Prostate gland (tissue), 2 donors: Measurements from ENCODE around the gene HLA-DPB1. TPM values are rescaled to one million over a fixed set of nuclear protein-coding genes. Genes with fewer than 3 reads are reported as not detected.

Source experiments
- DNase-seq: peaks from one replicate; pipeline ENCODE4 v3.0.0-alpha.2; 2019; ENCODE audit warnings: low spot score
- H3K27ac ChIP-seq, 2 donors: fragments of 200-600 bp; sonication (generic); 2 replicates each; pipeline ENCODE4 v1.5.1; 2017 to 2019
- H3K27me3 ChIP-seq: fragments of 200-600 bp; sonication (generic); replicated peaks from 2 replicates; pipeline ENCODE4 v1.5.1; 2019; ENCODE audit not compliant: insufficient read depth
- H3K36me3 ChIP-seq, 2 donors: fragments of 200-600 bp; sonication (generic); 1 replicate in 1 of 2; 2 replicates in 1 of 2; pipeline versions ENCODE4 v1.5.1 to v1.8.1; 2017 to 2019
- H3K4me1 ChIP-seq: fragments of 200-600 bp; sonication (generic); replicated peaks from 2 replicates; pipeline ENCODE4 v1.5.1; 2019
- H3K4me3 ChIP-seq, 2 donors: fragments of 200-600 bp; sonication (generic); 2 replicates each; pipeline ENCODE4 v1.5.1; 2017 to 2019
- H3K9me3 ChIP-seq: fragments of 200-600 bp; sonication (generic); 2 replicates; pipeline ENCODE4 v1.5.1; 2017
- CTCF ChIP-seq, 4 experiments: fragments of 200-600 bp in 2 of 4; fragments of 450-650 bp in 2 of 4; sonication (generic) in 2 of 4; IDR thresholded peaks; 1 replicate in 3 of 4; 2 replicates in 1 of 4; pipeline ENCODE4 v1.5.1; 2016 to 2019; ENCODE audit warnings: antibody characterized with exemption in 4 of 4, mild to moderate bottlenecking in 2 of 4, moderate library complexity in 2 of 4
- POLR2A ChIP-seq: fragments of 450-650 bp; IDR thresholded peaks from one replicate; pipeline ENCODE4 v1.6.1; 2016; ENCODE audit warnings: antibody characterized with exemption, mild to moderate bottlenecking
- POLR2AphosphoS5 ChIP-seq: sonication (generic); formaldehyde crosslinking; IDR thresholded peaks from one replicate; pipeline ENCODE4 v1.6.1; 2017; ENCODE audit warnings: antibody characterized with exemption
- WGBS: methylation state at CpG from one replicate; pipeline ENCODE4 v1.1.5; 2018; 5-methylcytosine and 5-hydroxymethylcytosine counted together
- intact Hi-C: fragments of 100-400 bp; cut with DNase I; formaldehyde crosslinking; loops from one replicate; pipeline ENCODE4 v1.14.2; 2022
- total RNA-seq, 2 donors: library from RNA; depleted of rRNA; stranded (reverse); fragments of >200 nt; gene quantifications; one replicate each; pipeline ENCODE4 v1.1.0, GENCODE V29; 2016

HLA-DPB1 gene
- total RNA-seq, 2 donors from 2014 or later, result 51.6 to 57.5 TPM

DNA sequence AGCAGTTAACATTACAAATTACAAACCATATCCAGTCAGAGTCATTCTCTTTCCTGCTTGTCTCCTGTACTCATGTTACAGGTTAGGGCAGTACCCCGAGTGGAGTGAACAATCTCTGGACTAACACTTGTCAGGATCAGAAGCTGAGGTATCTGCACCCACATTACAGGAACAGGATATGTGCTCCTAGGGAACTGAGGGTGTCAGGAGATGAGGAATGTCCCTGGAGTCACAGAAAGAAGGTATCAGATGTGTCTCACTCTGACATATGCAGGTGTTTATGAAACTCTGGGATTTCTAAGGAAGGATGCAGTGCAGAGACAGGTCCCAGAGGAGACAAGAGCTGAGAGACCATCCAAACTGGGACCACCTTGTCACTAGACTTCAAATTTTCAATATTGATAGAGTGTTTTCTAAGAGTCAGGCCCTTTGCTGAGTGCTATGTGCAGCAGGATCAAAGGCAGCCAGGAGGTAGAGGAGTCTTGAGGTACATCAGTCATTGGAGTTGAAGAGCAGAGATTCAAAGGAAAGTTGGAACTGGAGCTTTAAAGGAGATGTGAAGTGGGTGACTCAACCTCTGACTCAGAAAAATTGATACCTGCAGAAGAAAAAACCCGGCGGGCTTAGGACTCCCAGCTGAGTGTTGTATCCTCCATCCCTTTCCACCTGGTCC is 12.6 kb downstream of the HLA-DPB1 start:
- Histone ChIP-seq H3K27ac (no peak overlapping the region), H3K4me3 (no peak overlapping the region), H3K36me3 (no peaks in the 10 kb centered on the region), H3K4me1 (no peaks in the 10 kb centered on the region), H3K27me3 (no peaks in the 10 kb centered on the region), H3K9me3 (no peaks in the 10 kb centered on the region)
- intact Hi-C loops, result no loop called here
- no peak for TF ChIP-seq CTCF (IDR thresholded peaks at IDR 0.05)
- no peak for TF ChIP-seq POLR2AphosphoS5
- TF ChIP-seq POLR2A, result no peak
- no peak for DNase-seq
- 76% methylated on average over 3 of the region's 3 CpGs for WGBS

GRCh38 chr6:33088931-33089620 is 13.3 kb downstream of the HLA-DPB1 start:
- WGBS, result 62% methylated on average over 6 of the region's 6 CpGs

GRCh38 chr6:33091957-33092356 is 16.2 kb downstream of the HLA-DPB1 start:
- Histone ChIP-seq H3K36me3 (no peaks in the 10 kb centered on the region), H3K4me1 (no peaks in the 10 kb centered on the region), H3K27me3 (no peaks in the 10 kb centered on the region), H3K27ac (no peak overlapping the region), H3K9me3 (no peaks in the 10 kb centered on the region), H3K4me3 (no peak overlapping the region)
- intact Hi-C loops, result no loop called here
- TF ChIP-seq POLR2AphosphoS5 (no peak), POLR2A (no peak), CTCF (IDR thresholded peaks at IDR 0.05) (peak in 2 of 4 experiments; percentile 37 to 45)
- no peak for DNase-seq
- WGBS, result 45% methylated on average over 9 of the region's 9 CpGs

More at GRCh38 chr6:33088931-33089620, 13.3 kb downstream of the HLA-DPB1 start:
- DNase-seq, result no peak
- no peaks in the 10 kb centered on the region for H3K36me3 ChIP-seq
- no peak overlapping the region for H3K4me3 ChIP-seq
- H3K27ac ChIP-seq, result no peak overlapping the region
- intact Hi-C loops, result no loop called here
- H3K9me3 ChIP-seq, result no peaks in the 10 kb centered on the region
- no peaks in the 10 kb centered on the region for H3K4me1 ChIP-seq
- no peaks in the 10 kb centered on the region for H3K27me3 ChIP-seq
- TF ChIP-seq CTCF (IDR thresholded peaks at IDR 0.05), result no peak
- no peak for TF ChIP-seq POLR2A
- no peak for TF ChIP-seq POLR2AphosphoS5

GRCh38 chr6:33092385-33092784 is 16.6 kb downstream of the HLA-DPB1 start:
- no peak for DNase-seq
- intact Hi-C loops, result no loop called here
- 98% methylated on average over 3 of the region's 3 CpGs for WGBS
- Histone ChIP-seq H3K27me3 (no peaks in the 10 kb centered on the region), H3K27ac (no peak overlapping the region), H3K4me1 (no peaks in the 10 kb centered on the region), H3K36me3 (no peaks in the 10 kb centered on the region), H3K9me3 (no peaks in the 10 kb centered on the region), H3K4me3 (no peak overlapping the region)
- no peak for TF ChIP-seq POLR2A
- TF ChIP-seq POLR2AphosphoS5, result no peak
- no peak for TF ChIP-seq CTCF (IDR thresholded peaks at IDR 0.05)

DNA sequence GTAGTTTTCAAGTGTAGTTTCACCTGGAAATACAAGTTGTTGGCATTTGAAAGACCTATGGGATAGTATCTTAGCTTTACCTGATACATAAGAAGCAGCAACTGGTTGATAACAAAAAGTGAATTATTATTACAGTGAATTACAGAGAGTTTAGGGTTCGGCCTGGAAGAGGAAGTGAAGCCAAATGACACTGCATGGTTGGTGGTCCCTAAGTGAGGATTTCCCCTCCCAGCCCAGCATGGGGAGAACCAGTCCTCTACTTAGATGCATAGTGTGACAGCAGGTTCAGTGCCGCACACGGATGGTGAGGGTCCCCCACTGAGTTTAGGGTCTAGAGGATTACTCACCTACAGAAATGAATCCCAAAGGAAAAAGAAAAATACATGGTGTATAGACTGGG is 18.1 kb downstream of the HLA-DPB1 start:
- Histone ChIP-seq H3K4me1 (no peaks in the 10 kb centered on the region), H3K27me3 (no peaks in the 10 kb centered on the region), H3K27ac (no peak overlapping the region), H3K36me3 (no peaks in the 10 kb centered on the region), H3K4me3 (no peak overlapping the region), H3K9me3 (no peaks in the 10 kb centered on the region)
- intact Hi-C loops, result no loop called here
- TF ChIP-seq POLR2AphosphoS5 (no peak), CTCF (IDR thresholded peaks at IDR 0.05) (no peak), POLR2A (no peak)
- 78% methylated on average over 3 of the region's 3 CpGs for WGBS
- DNase-seq, result no peak
